ENCODE measurements around the gene RORB.

RORB gene

DNA sequence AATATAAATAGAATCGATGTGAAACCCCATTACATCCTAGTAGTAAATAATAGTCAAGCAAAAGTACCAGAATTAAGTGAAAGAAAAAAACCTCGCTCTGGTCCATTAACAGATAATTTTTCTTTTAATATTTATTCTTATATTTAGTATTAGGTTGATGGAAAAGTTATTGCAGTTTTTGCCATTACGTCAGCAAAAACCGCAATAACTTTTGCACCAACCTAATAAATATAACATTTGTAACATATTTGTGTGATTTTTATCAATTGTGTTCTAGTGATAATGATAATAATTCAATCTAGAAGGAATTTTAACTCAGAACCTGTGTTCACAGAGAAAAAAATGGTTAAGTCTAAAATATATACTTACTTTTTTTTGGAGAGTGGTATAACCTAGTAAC lies 16.1 kb downstream of the RORB start:
- no peak for TF ChIP-seq CTCF (IDR thresholded peaks at IDR 0.05; ENCODE audit: low read depth, low read length)
- no peak overlapping the region for H3K4me3 ChIP-seq (ENCODE audit: low read depth, low read length)

- no peak overlapping the region for H3K4me3 ChIP-seq (ENCODE audit: low read depth, low read length)
- no peak for TF ChIP-seq CTCF (IDR thresholded peaks at IDR 0.05; ENCODE audit: low read depth, low read length)
Measured at GRCh38 chr9:74517188-74517587, 20.1 kb downstream of the RORB start.

GRCh38 chr9:74519419-74519818 lies 22.3 kb downstream of the RORB start:
- H3K4me3 ChIP-seq (ENCODE audit: low read depth, low read length) = no peak overlapping the region
- TF ChIP-seq CTCF (IDR thresholded peaks at IDR 0.05; ENCODE audit: low read depth, low read length) = no peak

GRCh38 chr9:74521009-74521408 lies 23.9 kb downstream of the RORB start:
- H3K4me3 ChIP-seq (ENCODE audit: low read depth, low read length) = no peak overlapping the region
- no peak for TF ChIP-seq CTCF (IDR thresholded peaks at IDR 0.05; ENCODE audit: low read depth, low read length)

- no peak for TF ChIP-seq CTCF (IDR thresholded peaks at IDR 0.05; ENCODE audit: low read depth, low read length)
- H3K4me3 ChIP-seq (ENCODE audit: low read depth, low read length) = no peak overlapping the region
Measured at GRCh38 chr9:74524289-74524688, 27.2 kb downstream of the RORB start.

- H3K4me3 ChIP-seq (ENCODE audit: low read depth, low read length) = no peak overlapping the region
- TF ChIP-seq CTCF (IDR thresholded peaks at IDR 0.05; ENCODE audit: low read depth, low read length) = no peak
Measured at GRCh38 chr9:74526215-74526614, 29.1 kb downstream of the RORB start.

DNA sequence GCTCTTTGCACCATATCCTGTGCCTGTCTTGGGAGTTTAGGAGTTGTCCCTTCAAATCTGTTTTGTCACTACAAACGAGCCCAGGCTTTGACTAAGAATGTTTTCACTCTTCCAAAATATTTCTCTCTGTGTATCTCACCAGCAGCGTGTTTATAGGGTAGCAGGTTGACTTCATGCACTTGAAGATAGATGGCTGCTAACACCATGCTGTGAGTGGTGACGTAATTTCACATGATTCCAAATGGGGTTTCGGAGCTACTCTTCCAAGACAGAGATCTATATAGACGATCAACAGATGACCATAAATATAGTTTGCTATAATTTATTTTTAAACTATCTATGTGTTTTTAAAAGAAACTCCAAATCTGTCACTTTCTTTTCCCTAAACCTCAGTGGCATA lies 30.6 kb downstream of the RORB start:
- no peak overlapping the region for H3K4me3 ChIP-seq (ENCODE audit: low read depth, low read length)
- TF ChIP-seq CTCF (IDR thresholded peaks at IDR 0.05; ENCODE audit: low read depth, low read length) = no peak

All from WI38 (cell line).